ENCODE measurements around the gene PPIP5K2.
"Not testable (repeated sequence)": the region's sequence is repeated elsewhere in the genome, so short reads cannot be mapped to it uniquely, and the experiment has no call there.

The PPIP5K2 gene

GRCh38 chr5:103119070-103119764 lies 884 bp upstream of the PPIP5K2 start:
- peak overlapping the region; percentile 81 for H3K4me3 ChIP-seq (ENCODE audit: low read depth, low read length)
- no peak for DNase-seq (ENCODE audit: low read depth)

DNA sequence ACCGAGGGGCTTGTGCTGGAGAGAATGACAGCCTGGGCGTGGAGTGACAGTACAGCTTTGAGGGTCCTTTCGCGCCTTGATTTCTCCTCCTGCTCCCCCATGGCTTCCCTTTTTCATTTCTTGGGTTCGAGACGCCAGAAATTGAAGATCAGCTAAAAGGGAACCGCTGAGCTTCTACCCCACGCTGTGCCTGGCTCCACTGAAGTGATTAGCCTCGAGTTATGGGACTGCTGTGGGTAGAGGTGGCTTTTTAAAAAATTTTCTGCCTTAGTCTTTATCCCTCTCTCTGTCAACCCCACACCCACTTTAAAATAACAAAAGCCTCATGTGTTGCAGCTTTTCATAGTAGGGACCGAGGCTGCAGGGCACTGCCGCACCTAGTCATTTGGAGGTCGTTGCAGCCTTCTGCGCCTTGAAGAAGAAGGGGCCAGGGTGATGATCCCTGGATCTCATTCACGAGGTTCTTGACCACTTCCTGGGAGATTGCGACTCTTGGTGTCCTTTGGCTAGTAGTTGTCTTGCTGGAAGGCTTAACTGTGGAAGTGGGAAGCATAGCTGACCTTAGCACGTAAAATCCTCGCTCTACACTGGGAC lies 603 bp downstream of the PPIP5K2 start:
- H3K4me3 ChIP-seq (ENCODE audit: low read depth, low read length), result peak overlapping the region; percentile 81
- DNase-seq (ENCODE audit: low read depth), result no peak

DNA sequence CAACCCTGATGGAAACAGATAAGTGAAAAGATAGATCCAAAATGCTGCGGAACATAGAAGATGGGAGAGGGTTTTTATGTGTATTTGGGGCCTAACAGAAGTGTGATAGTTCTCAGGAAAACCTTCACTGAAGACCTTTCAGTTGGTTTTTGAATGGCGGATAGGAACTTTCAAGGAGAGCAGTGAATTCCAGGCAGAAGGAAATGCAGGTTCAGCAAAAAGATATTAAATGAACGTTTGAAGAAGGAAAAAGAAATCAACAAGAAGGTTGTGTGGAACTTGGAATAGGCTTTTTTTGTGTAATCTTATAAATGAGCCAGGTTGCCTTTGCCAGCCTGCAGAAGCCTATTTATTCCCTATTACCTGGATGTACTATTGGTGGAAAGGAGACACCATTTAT lies 2.1 kb downstream of the PPIP5K2 start:
- DNase-seq (ENCODE audit: low read depth), result no peak
- H3K4me3 ChIP-seq (ENCODE audit: low read depth, low read length), result no peak overlapping the region

DNA sequence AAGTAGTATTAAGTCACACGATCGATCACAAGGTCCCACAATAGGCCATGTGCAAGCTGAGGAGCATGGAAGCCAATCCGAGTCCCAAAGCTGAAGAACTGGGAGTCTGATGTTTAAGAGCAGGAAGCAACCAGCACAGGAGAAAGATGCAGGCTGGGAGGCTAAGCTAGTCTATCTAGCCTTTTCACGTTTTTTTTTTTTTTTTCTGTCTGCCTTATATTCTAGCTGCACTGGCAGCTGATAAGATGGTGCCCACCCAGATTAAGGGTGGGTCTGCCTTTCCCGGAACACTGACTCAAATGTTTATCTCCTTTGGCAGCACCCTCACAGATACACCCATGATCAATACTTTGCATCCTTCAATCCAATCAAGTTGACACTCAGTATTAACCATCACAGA lies 6.5 kb downstream of the PPIP5K2 start:
- no peak overlapping the region for H3K4me3 ChIP-seq (ENCODE audit: low read depth, low read length)
- DNase-seq (ENCODE audit: low read depth), result no peak

GRCh38 chr5:103127292-103127817 lies 7.3 kb downstream of the PPIP5K2 start:
- no peak overlapping the region for H3K4me3 ChIP-seq (ENCODE audit: low read depth, low read length)
- no peak for DNase-seq (ENCODE audit: low read depth)

- DNase-seq (ENCODE audit: low read depth), result no peak
- no peak overlapping the region for H3K4me3 ChIP-seq (ENCODE audit: low read depth, low read length)
Measured at GRCh38 chr5:103128202-103128601, 8.1 kb downstream of the PPIP5K2 start.

DNA sequence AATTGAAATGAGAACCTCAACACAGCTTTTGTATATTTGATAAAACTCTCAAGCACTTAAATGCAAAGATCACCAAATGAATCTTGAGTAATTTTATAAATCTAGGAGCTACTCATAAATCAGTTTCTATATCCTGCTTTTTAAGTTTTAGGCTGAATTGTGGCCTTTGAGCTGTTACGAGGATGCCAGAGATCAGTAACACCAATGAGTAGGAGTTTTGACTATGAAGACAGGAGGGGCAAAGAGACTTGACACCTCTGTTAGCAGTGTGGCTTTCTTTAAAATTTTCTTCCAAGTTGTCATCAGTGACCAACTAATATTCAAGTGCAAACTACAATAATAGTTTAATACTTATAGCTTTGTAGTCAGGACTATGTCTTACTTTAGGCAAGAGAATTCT lies 12.6 kb downstream of the PPIP5K2 start:
- H3K4me3 ChIP-seq (ENCODE audit: low read depth, low read length), result no peak overlapping the region
- no peak for DNase-seq (ENCODE audit: low read depth)

DNA sequence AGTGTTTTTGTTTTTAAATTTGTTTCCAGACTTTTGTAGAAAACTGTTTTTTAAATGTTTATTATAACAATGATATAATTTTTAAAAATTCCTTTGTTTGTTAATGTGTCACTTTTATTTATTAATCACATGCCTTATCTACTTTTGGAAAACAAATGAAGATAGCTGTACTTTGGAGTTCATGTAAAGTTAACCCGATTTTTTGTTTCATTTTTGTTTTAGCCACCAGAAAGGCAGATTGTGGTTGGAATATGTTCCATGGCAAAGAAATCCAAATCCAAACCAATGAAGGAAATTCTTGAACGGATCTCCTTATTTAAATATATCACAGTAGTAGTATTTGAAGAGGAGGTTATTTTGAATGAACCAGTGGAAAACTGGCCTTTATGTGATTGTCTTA lies 13.1 kb downstream of the PPIP5K2 start:
- DNase-seq (ENCODE audit: low read depth), result no peak
- H3K4me3 ChIP-seq (ENCODE audit: low read depth, low read length), result no peak overlapping the region

GRCh38 chr5:103135461-103135860 lies 15.4 kb downstream of the PPIP5K2 start:
- DNase-seq (ENCODE audit: low read depth), result no peak
- no peak overlapping the region for H3K4me3 ChIP-seq (ENCODE audit: low read depth, low read length)

DNA sequence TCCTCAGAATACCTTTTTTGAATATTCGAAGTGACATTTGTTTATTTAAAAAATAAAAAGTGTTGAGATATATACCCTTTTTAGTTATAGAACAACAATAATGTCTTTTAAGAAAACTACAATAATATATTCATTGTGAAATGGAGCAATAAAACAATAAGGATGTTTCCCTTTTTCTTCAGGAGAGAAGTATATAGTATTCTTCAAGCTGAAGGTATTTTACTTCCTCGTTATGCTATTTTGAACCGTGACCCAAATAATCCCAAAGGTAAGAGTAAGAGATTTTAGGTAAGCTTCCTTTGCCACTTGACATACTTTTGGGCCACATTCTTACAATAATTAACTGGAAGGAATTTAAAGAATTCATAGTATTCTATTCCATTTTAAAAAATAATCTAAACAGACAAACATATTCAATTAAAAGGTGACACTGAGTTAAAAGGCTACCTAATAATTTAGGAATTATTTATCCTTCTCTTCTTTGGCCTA lies 18.1 kb downstream of the PPIP5K2 start:
- no peak overlapping the region for H3K4me3 ChIP-seq (ENCODE audit: low read depth, low read length)
- no peak for DNase-seq (ENCODE audit: low read depth)

- DNase-seq (ENCODE audit: low read depth), result peak; percentile 17
- no peak overlapping the region for H3K4me3 ChIP-seq (ENCODE audit: low read depth, low read length)
Measured at GRCh38 chr5:103139264-103139865, 19.3 kb downstream of the PPIP5K2 start.

DNA sequence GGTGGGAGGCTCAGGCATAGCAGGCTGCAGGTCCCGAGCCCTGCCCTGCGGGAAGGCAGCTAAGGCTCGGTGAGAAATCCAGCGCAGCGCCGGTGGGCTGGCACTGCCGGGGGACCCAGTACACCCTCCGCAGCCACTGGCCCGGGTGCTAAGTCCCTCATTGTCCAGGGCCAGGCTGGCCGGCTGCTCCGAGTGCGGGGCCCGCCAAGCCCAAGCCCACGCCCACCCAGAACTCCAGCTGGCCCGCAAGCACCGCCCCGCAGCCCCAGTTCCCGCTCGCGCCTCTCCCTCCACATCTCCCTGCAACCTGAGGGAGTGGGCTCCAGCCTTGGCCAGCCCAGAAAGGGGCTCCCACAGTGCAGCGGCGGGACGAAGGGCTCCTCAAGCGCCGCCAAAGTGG lies 22.0 kb downstream of the PPIP5K2 start:
- H3K4me3 ChIP-seq (ENCODE audit: low read depth, low read length); DNase-seq (ENCODE audit: low read depth): not testable (repeated sequence)

DNA sequence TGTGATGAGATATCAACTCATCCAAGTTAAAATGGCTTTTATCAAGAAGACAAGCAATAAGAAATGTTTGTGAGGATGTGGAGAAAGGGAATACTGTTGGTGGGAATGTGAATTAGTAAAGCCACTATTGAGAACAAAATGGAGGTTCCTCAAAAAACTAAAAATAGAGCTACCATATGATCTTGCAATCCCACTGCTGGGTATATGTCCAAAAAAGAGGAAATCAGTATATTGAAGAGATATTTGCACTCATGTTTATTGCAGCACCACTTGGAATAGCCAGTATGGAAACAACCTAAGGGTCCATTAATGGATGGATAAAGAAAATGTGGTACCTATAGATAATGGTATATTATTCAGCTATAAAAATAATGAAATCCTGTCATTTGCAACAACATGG lies 25.1 kb downstream of the PPIP5K2 start:
- no peak overlapping the region for H3K4me3 ChIP-seq (ENCODE audit: low read depth, low read length)
- no peak for DNase-seq (ENCODE audit: low read depth)

GRCh38 chr5:103148213-103148612 lies 28.1 kb downstream of the PPIP5K2 start:
- H3K4me3 ChIP-seq (ENCODE audit: low read depth, low read length), result no peak overlapping the region

GRCh38 chr5:103151156-103151555 lies 31.1 kb downstream of the PPIP5K2 start:
- H3K4me3 ChIP-seq (ENCODE audit: low read depth, low read length), result no peak overlapping the region
- DNase-seq (ENCODE audit: low read depth), result no peak

More at GRCh38 chr5:103148213-103148612, 28.1 kb downstream of the PPIP5K2 start:
- DNase-seq (ENCODE audit: low read depth), result no peak

DNA sequence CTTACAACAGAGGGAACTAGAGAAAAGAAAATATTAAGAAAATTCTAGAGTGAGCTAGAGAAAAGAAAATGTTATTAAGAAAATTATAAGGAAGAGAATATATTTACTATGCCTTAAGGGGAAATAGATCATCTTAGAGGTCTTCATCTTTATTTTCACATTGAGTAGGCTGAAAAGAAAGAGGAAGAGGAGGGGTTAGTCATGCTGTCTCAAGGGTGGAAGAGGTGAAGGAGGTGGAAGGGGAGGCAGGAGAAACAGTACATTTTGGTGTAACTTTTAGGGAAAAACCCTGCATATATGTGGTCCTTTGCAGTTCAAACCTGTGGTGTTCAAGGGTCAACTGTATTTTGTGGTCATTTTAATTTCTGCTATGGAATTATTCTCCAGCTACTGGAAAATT lies 46.6 kb downstream of the PPIP5K2 start:
- no peak overlapping the region for H3K4me3 ChIP-seq (ENCODE audit: low read depth, low read length)
- DNase-seq (ENCODE audit: low read depth), result no peak

DNA sequence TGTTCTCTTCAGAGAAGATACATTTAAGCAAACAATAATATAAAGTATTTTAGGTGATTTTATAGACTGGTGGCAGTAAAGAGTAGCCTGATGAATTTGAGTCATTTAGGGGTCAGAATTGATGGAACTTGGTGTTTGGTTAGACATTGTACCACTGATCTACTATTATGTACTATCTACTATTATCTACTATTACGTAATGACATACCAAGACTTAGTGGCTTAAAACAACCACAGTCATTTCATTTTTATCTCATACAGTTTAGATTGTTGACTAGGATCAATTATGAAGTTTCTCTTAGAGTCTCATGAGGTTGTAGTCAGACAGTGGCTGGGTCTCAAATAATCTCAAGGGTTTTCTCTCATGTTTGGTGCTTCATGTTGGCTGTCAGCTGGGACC lies 54.0 kb downstream of the PPIP5K2 start:
- no peak for DNase-seq (ENCODE audit: low read depth)
- no peak overlapping the region for H3K4me3 ChIP-seq (ENCODE audit: low read depth, low read length)

- H3K4me3 ChIP-seq (ENCODE audit: low read depth, low read length), result no peak overlapping the region
- no peak for DNase-seq (ENCODE audit: low read depth)
Measured at GRCh38 chr5:103177543-103177942, 57.4 kb downstream of the PPIP5K2 start.

DNA sequence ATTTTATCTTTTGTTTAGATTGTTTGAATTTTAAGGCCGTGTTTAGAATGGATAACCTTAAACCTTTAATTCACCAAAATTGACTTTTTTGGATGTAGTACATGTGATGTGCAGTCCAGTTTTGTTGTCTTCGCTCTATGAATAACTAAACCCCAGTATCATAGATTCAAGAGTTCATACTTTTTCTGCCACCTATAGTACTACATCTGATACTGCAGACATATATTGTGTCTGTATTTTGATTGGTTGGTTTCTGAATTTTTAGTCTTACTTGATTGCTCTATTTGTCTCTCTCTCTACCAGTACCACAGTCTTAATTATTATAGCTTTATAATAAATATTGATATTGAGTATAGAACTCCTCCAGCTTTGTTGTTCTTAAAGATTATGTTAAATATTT lies 58.1 kb downstream of the PPIP5K2 start:
- H3K4me3 ChIP-seq (ENCODE audit: low read depth, low read length), result no peak overlapping the region
- DNase-seq (ENCODE audit: low read depth), result no peak

DNA sequence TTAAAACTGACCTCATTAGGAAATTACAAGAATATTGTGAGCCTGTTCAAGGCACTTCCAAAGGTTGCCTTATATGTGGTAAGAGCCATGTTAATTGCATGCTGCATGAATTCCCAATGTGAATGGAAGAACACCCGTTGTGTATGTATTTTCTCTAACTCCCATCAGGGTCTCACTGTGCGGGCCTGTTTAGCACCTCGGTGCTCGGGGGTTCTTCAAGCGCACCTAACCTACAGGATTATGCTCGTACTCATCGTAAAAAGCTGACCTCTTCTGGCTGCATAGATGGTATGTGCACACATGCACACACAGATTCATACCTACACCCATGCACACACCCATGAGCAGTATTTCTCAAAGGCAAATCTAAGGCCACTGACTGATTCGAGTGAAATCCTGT lies 66.1 kb downstream of the PPIP5K2 start:
- no peak for DNase-seq (ENCODE audit: low read depth)

DNA sequence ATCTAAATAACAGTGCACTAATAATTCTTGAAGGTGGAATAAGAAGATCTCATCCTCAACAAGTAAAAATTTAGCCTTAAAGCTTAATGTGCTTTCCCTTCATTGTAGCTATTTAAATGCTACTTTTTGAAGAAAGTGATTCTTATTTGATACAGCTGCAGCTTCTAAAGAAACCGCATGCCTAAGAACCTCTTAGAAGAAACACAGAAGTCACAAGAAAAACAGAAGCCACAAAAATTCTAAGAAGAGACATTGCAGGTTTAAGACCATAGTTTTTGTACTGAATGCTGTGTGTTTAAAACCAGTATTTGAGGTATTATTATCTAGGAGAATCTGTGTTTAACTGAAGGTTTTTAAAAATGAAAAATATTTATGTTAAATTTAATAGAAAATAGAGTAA lies 68.3 kb downstream of the PPIP5K2 start:
- DNase-seq (ENCODE audit: low read depth), result no peak
- H3K4me3 ChIP-seq (ENCODE audit: low read depth, low read length), result no peak overlapping the region

More for the DNA sequence above, 66.1 kb downstream of the PPIP5K2 start:
- no peak overlapping the region for H3K4me3 ChIP-seq (ENCODE audit: low read depth, low read length)

All from skeletal muscle cell (primary cell).